ENCODE data around the gene STUB1. TPM values are rescaled to one million over a fixed set of nuclear protein-coding genes. Genes with fewer than 3 reads are reported as not detected.

The STUB1 gene
- total RNA-seq, 1 experiment from 2014 or later, result 453 TPM

DNA sequence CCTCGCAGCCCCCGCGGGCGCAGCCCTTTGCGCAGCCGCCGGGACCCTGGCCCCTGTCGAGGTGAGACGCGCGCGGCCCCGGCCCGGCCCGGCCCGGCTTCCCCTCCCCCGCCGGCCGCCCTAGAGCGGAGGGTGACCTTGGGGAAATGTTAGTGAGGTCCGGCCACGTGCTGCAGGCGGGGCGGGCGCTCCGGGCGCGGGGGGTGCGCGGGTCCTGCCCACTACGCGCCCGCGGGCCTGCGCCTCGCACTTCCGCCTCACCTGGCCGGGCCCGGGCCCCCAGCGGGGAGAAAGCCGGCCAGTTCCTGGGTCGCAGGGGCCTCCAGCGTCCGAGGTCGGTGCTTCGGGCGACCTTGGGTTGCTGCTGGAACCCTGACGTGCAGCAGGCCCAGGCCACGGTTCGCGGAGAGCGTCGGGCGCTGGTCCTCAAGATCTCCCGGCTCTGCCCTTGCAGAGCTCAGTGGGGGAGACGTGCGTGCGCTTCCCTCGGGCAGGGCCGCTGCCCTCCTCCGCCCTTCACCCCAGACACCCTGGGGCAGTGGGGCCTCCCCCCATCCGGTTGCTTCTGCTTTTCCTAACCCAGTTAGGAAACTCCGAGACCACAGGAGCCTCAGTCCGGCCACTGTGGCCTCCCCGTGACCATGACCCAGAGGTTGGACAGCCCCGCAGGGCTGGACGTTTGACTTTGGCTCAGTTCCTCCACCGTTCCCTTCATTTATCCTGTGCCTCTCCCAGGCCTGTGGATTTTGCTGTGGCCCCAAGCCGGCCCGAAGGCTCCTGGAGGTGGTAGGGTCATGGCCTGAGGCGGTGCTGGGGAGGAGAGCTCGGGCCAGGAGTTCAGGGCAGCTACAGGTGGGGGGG is 37.8 kb upstream of the STUB1 start:
- in situ Hi-C loops (cut with HindIII; ENCODE audit: low pct_unique_long_range_greater_than_20kb, low sequenced_read_pairs), result no loop called here
- DNase-seq (ENCODE audit: low read depth), result peak; percentile 59

DNA sequence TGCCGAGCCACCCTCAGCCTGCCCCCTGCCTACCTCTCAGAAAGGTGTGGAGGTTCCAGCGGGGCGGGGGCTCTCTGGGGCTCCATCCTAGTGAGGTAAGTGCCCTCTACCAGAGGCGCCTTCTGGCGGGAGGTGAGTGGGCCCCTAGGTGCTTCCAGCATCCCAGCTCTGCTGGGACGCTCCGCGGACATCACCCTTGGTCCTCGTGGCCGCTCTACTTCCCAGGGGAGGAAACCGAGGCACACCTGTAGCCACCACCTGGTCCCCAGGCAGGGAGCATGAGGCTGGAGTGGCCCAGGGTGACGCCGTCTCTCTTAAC is 37.2 kb upstream of the STUB1 start:
- in situ Hi-C loops (cut with HindIII; ENCODE audit: low pct_unique_long_range_greater_than_20kb, low sequenced_read_pairs), result no loop called here
- no peak for DNase-seq (ENCODE audit: low read depth)

DNA sequence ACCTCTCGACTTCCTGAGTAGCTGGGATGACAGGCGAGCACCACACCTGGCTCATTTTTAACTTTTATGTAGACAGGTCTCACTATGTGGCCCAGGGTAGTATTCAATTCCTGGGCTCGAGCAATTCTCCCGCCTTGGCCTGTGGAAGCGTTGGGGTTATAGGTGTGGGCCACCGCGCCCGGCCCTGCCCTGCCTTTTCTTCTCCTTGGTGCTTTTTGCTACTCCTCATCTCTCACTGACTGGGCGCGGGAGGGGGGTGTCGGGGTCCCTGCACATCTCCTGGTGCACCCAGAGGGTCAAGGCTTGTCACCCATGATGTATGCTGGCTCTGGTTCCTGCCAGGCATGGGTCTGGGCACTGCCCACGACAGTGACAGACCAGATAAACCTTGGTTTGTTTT is 35.7 kb upstream of the STUB1 start:
- no peak for DNase-seq (ENCODE audit: low read depth)
- in situ Hi-C loops (cut with HindIII; ENCODE audit: low pct_unique_long_range_greater_than_20kb, low sequenced_read_pairs), result no loop called here

DNA sequence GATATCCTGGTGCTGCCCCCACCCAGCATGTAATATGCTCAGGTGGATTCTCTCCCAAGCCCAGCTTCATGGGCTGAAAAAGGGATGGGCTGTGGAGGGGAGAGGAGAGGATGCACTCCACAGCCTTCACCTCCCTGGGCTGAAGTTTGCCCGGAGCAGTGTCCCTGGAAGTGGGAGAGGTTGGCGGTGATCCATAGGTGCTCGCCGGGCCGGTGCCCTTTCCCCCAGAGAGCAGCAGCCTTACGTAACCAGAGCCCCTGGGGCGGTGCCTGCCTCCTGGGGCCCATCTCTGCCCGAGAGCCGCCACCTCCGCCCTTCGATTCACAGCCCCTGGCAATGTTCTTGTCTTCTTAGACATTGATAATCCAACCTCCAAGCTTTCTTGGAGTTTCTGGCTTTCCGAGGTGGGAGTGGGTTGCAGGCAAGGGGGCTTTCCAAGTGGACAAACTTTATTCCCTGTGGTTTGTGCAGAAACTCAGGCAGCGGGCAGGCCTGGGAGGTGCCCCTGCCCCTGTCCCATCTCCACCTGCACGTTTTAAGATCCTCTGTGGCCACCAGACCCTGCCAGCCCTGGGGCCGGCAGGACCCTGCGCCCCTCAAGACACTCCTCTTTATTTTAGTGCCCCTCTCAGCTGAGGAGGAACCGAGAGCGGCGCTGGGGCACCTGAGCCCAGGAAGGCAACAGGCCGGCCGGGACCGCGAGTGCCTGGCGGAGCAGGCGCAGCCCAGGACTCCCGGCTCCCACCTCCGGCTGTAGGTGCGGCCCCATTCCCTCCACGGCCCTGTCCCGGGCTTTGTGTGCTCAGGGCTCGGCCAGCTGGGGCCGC is 34.1 kb upstream of the STUB1 start:
- DNase-seq (ENCODE audit: low read depth), result peak; percentile 61
- in situ Hi-C loops (cut with HindIII; ENCODE audit: low pct_unique_long_range_greater_than_20kb, low sequenced_read_pairs), result no loop called here

DNA sequence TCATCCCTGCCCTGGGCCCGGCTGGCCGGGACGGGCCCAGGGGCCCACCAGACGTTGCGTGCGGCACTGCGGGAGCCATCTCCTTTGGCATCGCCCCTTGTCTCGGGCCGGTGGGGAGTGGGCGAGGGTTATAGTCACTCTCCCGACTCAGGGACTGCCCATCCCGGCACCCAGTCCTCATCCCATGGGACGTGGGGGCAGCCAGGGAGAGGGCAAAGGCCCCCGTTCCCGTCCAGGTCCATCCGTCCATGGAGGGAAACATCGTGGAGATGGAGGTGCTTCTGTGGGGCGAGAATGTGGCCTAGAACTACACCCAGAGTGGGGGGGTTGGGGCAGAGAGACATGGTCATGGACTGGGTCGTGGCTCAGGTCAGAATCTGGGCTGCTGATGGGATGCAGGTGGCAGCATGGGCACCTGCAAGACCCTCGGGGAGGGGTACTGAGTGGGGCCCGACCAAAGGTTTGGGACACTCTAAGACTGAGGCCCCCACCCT is 33.5 kb upstream of the STUB1 start:
- in situ Hi-C loops (cut with HindIII; ENCODE audit: low pct_unique_long_range_greater_than_20kb, low sequenced_read_pairs), result no loop called here
- no peak for DNase-seq (ENCODE audit: low read depth)

DNA sequence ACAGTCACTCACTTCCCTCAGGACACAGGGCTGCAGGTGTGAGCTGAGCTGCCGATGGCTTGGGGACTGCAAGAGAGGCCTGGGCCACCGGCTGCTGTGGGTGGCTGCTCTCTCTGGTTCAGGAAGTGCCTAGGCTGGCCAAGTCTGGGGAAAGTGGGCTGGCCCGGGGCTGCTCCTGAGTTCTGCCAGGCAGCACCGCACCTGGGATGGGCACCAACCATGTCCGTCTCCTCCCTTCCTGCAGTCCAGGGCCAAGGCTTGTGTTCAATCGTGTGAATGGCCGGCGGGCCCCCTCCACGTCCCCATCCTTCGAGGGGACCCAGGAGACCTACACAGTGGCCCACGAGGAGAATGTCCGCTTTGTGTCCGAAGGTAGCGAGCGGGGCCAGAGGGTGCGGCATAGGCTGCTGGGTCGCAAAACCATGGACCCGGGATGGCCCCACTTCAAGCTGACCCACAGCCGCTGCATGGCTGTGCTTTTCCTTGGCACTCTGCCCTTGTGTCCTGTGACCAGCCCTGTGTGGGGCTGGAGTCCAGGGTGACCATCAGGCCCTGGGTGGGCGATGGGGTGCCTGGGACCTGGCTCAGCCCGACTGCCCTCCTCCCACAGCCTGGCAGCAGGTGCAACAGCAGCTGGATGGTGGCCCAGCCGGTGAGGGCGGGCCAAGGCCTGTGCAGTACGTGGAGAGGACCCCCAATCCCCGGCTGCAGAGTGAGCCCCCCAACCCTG is 32.9 kb upstream of the STUB1 start:
- in situ Hi-C loops (cut with HindIII; ENCODE audit: low pct_unique_long_range_greater_than_20kb, low sequenced_read_pairs), result no loop called here

DNA sequence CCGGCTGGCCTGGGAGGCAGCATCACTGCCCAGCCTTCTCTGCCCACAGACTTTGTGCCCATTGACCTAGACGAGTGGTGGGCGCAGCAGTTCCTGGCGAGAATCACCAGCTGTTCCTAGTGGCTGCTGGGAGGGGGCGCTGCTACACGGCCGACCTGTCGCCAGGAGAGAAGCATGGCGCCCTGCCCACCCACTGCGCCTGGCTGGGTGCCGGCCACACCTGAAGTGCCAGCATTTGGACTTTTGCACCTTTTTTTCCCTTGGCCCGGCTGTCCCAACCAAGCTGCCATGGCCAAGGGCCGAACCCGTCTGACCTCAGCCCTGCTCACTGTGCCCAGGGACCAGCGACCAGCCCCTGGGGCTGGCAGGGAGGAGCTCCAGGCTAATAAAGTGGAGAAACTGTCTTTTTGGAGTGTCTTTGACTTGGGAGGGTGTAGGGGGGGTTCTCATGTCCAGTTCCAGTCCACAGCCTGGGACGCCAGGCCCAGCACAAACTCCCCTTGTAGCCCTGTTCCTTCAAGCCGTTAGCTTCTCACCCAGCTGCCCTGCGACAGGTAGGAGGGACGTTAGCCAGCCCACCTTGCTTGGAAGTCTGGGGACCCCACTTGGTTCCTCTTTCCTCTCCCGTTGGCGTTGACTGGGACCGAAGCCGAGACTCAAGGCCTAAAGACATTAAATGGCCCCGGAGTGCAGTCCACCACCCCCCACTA is 32.0 kb upstream of the STUB1 start:
- DNase-seq (ENCODE audit: low read depth), result peak; percentile 79
- in situ Hi-C loops (cut with HindIII; ENCODE audit: low pct_unique_long_range_greater_than_20kb, low sequenced_read_pairs), result no loop called here

More for the DNA sequence above, 32.9 kb upstream of the STUB1 start:
- DNase-seq (ENCODE audit: low read depth), result no peak

DNA sequence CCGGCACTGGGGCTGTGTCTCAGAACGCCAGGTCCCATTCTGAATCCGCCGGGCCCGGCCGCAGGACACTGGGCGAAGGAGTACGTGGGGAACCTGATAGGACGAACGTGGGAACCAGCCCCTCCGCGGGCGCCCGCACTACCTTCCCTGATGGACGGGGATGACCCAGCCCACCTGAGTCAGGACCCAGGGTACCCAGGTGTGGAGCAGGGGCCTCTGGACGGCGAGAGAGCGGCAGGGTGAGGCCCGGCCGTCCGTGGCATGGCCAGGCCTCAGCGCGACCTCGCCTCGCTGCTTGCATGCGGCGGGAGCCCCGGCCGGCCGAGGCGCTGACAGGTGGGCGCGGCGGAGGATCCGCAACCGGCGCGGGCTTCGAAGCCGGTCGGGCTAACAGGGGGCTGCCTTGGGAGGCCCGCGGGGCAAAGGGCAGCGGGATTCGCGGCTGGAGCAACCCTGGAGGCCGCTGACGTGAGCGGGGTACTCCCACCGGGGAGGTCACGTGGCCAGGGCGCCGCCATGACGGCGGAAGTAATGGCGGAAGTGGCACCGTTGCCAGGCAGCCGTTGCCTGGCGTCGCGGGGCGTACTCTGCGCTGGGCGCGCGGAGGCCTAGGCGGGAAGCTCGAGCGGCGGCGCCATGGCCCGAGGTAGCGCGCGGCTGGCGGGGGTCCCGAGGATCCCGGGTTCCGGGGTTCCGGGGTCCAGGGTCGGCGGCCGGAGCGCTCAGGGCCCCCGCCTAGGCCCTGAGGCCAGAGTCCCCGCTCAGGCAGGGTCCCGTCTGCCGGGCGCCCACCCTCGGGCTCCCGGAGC is 31.2 kb upstream of the STUB1 start, which contains the start of gene WDR90:
Gene WDR90 (plus strand): TSS at position 585 of the 809 bp plus-strand sequence. CDS start 52 bp downstream, at position 637.
- in situ Hi-C loops (cut with HindIII; ENCODE audit: low pct_unique_long_range_greater_than_20kb, low sequenced_read_pairs), result no loop called here
- DNase-seq (ENCODE audit: low read depth), result peak; percentile 92

DNA sequence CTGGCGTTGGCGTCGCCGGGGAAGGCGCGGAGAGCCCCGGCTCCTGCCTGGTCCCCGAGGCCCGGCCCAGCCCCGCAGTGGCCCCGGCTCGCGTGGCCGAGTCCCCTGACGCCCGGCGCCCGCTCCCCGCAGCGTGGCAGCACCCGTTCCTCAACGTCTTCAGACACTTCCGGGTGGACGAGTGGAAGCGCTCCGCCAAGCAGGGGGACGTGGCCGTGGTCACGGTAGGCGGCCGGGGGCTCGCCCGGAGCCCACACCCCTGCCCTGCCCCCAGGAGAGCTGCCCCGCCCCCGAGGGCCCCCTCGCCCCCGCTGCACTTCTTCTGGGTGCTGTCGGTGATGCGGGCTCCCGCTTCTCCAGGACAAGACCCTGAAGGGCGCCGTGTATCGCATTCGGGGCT is 30.6 kb upstream of the STUB1 start:
- in situ Hi-C loops (cut with HindIII; ENCODE audit: low pct_unique_long_range_greater_than_20kb, low sequenced_read_pairs), result no loop called here
- no peak for DNase-seq (ENCODE audit: low read depth)

DNA sequence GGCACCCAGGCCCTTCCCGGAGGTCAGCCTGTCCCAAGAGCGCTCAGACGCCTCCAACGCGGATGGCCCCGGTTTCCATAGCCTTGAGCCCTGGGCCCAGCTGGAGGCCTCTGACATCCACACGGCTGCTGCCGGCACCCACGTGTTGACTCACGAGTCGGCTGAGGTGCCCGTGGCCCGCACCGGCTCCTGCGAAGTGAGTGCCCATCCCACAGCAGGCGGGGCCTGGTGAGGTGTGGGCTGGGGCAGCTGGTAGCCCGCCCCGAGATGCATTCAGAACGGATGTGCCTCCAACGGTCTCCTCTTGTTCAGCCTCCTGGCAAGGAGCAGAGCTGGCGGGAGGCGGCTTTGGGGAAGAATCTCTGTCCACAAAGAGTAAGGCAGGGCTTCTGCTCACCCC is 28.4 kb upstream of the STUB1 start:
- in situ Hi-C loops (cut with HindIII; ENCODE audit: low pct_unique_long_range_greater_than_20kb, low sequenced_read_pairs), result no loop called here
- DNase-seq (ENCODE audit: low read depth), result no peak

DNA sequence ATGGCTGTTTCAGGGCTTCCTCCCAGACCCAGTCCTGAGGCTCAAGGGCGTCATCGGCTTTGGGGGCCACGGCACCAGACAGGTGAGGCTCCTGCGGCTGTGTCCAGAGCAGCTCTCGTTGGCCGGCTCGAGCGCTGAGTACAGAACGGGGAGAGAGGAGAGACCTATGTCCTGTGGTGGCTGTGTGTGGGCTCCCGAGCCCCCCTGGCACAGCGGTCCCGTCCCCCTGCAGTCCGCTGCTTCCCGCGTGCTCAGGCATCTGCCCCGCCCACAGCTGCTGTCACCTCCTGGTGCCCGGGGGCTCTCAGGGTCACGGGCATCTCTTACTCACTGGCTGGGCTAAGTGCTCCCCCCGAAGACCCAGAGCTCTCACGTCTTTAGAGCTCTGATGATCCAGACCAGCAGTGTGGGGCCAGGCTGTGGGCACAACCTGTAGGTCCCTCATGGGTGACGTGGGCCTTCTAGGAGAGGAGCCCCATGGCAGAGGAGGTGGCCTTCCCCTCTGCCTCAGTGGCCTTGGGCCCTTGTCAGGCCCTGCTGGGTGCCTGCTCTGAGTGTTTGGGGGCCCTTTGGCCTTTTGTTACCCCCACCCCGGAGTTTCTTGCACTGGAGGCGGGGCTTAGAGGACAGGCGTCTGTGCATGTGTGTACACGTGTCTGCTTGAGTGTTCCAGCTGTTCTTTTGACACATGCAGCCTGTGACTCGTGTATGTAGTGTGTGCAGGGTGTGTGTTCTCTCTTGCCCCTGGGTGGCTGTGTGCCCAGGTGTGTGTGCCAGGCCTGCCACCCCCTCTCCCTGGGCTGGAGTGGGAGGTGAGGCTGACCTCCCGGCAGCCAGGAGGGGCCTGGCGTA is 27.5 kb upstream of the STUB1 start:
- DNase-seq (ENCODE audit: low read depth), result no peak
- in situ Hi-C loops (cut with HindIII; ENCODE audit: low pct_unique_long_range_greater_than_20kb, low sequenced_read_pairs), result no loop called here

DNA sequence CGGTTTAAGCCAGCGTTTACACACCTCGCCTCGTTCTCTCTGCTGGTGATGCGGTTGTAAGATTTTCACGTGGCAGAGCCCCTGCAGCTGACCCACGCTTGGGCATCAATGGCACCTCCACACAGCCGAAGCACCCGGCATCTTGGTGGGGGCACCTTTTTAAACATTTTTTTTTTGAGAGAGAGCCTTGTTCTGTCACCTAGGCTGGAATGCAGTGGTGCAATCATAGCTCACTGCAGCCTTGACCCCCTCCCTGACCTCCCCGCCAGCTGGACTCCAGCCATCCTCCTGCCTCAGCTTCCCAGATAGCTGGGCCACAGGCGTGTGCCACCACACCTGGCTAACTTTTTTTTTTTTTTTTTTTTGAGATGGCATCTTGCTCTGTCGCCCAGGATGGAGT is 26.2 kb upstream of the STUB1 start:
- DNase-seq (ENCODE audit: low read depth), result no peak
- in situ Hi-C loops (cut with HindIII; ENCODE audit: low pct_unique_long_range_greater_than_20kb, low sequenced_read_pairs), result no loop called here

DNA sequence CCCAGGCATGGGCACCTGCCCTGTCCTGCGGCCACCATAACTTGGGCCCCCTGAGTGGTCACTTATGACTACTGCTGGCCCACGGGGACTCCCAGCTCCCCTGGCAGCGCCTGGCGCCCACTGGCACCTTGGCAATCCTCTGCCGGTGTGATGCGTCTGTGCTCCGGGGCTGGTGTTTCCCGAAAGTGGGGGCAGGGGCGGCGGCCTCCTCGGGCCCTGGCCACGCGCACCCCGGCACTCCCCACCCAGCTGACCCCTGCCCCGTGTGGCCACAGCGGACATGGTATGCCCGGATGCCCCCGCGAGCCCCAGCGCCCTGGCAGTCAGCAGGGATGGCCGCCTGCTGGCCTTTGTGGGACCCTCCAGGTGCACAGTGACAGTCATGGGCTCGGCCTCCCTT is 22.7 kb upstream of the STUB1 start:
- no peak for DNase-seq (ENCODE audit: low read depth)
- in situ Hi-C loops (cut with HindIII; ENCODE audit: low pct_unique_long_range_greater_than_20kb, low sequenced_read_pairs), result no loop called here

DNA sequence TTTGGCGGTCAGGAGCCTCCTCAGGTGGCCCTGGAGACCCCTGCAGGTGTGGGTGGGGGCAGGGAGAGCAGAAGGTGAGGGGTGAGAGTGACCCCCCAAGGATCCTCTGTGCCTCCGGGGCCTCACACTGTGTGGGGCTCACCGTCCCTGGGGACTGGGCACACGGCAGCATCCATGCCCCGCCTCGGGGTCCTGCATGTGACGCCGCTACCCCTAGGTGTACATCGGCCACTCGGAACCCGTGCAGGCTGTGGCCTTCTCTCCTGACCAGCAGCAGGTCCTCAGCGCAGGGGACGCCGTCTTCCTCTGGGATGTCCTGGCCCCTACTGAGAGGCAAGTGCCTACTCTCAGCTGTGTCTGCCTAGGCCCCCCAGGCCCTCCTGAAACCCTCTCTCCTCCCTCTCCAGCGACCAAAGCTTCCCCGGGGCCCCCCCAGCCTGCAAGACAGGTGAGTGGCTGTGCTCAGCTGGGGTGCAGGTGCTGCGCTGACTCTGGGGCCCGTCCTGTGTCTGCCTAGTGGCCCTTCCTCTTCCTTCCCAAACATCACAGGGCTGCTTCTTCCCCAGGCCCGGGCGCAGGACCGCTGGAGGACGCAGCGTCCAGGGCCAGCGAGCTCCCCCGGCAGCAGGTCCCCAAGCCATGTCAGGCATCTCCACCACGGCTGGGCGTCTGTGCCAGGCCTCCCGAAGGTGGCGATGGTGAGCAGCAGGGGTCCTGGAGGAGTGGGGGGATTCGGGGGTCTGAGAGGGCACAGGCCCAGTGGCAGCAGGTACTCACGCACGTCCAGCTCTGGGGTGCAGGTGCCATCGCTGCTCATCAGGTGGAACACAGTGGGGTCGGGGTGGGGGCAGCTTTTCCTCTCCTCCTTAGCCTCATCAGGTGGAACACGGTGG is 21.3 kb upstream of the STUB1 start:
- no peak for DNase-seq (ENCODE audit: low read depth)
- in situ Hi-C loops (cut with HindIII; ENCODE audit: low pct_unique_long_range_greater_than_20kb, low sequenced_read_pairs), result no loop called here

DNA sequence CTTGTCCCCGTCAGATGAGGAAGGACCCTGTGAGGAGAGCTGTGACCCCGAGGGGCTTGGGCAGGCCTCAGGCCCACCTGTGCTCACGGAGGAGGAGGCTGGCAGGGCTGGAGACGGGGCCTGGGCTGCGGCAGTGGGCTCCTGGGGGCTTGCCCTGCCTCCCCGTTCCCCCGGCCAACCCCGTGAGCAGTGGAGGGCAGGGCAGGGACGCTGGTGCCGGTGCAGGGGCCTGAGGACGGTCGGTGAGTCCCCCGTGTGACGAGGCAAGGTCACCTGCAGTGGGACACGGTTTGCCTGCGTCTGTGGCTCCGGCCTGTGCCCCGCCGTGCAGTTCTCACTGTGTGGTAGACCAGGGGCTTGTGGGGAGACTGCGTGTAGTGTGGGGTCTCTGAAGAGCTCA is 20.6 kb upstream of the STUB1 start:
- in situ Hi-C loops (cut with HindIII; ENCODE audit: low pct_unique_long_range_greater_than_20kb, low sequenced_read_pairs), result no loop called here
- DNase-seq (ENCODE audit: low read depth), result no peak

DNA sequence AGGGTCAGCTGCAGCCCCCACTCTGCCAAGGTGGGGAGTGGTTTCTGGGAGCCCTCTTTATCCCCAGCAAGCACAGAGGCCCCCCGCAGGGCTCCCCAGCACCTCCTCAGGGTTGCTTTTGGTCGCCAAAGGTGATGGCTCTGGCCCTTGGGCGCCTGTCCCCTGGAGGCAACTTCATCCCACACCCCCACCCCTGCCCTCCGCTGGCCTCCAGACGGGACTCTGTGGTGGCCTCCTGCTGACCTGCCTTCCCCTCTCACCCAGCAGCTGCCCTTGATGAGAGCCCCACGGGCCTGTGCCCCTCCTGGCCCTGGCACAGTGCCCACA is 20.1 kb upstream of the STUB1 start:
- no peak for DNase-seq (ENCODE audit: low read depth)
- in situ Hi-C loops (cut with HindIII; ENCODE audit: low pct_unique_long_range_greater_than_20kb, low sequenced_read_pairs), result no loop called here
